ENCODE results near the gene HNRNPAB. TPM values are rescaled to one million over a fixed set of nuclear protein-coding genes. Genes with fewer than 3 reads are reported as not detected.

Gene HNRNPAB
- total and polyA plus RNA-seq, 12 donors, result 40.7 to 265 (median 117) TPM

DNA sequence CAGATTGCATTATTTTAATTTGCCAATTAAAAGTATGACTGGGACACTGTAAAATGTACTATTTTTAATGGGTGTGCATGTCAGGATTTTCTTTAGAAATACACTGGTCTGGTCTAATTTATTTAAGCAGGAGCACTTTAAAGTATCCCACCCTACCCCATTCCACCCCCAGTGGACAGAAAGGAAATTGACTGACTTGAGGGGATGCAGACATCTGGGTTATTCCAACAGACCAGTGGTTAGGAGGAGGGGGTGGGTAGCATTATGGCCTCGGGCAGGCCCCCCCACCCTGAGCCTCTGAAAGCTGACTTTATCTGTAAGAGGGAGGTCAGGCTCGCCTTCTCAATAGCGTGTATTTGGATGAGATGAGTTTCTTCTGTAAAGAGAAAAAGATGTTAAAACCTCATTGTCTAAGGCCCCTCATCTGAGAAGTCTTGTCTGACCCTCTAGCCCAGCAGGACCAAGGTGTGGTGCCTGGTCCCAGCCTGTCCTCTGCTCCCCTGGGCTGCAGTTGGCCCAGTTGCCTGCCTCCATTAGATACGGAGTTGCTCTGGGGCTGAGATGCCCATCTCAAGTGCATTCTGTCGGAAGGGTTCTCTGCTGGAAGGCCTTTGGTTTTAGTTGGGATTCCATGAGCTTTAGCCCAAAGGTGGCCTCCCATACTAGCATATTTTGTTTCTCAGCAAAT, 4.4 kb downstream of the HNRNPAB start:
- intact Hi-C loops (cut with DNase I), result no loop called here
- Histone ChIP-seq H3K4me1 (replicated peaks in 1 of 2) (peaks cover 23 to 36% of the 10 kb centered on the region in 2 donors), H3K27me3 (no peaks in the 10 kb centered on the region), H3K9me3 (replicated peaks in 1 of 3) (no peaks in the 10 kb centered on the region), H3K27ac (peak overlapping the region in 1 of 5 donors; percentile 5), H3K4me3 (no peak overlapping the region), H3K36me3 (replicated peaks in 1 of 2) (peaks cover 0 to 71% of the 10 kb centered on the region in 2 donors)
- TF ChIP-seq, protein P1, sequence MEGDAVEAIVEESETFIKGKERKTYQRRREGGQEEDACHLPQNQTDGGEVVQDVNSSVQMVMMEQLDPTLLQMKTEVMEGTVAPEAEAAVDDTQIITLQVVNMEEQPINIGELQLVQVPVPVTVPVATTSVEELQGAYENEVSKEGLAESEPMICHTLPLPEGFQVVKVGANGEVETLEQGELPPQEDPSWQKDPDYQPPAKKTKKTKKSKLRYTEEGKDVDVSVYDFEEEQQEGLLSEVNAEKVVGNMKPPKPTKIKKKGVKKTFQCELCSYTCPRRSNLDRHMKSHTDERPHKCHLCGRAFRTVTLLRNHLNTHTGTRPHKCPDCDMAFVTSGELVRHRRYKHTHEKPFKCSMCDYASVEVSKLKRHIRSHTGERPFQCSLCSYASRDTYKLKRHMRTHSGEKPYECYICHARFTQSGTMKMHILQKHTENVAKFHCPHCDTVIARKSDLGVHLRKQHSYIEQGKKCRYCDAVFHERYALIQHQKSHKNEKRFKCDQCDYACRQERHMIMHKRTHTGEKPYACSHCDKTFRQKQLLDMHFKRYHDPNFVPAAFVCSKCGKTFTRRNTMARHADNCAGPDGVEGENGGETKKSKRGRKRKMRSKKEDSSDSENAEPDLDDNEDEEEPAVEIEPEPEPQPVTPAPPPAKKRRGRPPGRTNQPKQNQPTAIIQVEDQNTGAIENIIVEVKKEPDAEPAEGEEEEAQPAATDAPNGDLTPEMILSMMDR (IDR thresholded peaks at IDR 0.05), result peak in 2 of 6 experiments; percentile 15 to 18
- no peak for TF ChIP-seq POLR2A (IDR thresholded peaks at IDR 0.05)
- WGBS, 4 donors, result 58 to 85% (median 77%) methylated on average over 5 of the region's 5 CpGs
- peak in 1 of 7 donors; percentile 43 for DNase-seq

DNA sequence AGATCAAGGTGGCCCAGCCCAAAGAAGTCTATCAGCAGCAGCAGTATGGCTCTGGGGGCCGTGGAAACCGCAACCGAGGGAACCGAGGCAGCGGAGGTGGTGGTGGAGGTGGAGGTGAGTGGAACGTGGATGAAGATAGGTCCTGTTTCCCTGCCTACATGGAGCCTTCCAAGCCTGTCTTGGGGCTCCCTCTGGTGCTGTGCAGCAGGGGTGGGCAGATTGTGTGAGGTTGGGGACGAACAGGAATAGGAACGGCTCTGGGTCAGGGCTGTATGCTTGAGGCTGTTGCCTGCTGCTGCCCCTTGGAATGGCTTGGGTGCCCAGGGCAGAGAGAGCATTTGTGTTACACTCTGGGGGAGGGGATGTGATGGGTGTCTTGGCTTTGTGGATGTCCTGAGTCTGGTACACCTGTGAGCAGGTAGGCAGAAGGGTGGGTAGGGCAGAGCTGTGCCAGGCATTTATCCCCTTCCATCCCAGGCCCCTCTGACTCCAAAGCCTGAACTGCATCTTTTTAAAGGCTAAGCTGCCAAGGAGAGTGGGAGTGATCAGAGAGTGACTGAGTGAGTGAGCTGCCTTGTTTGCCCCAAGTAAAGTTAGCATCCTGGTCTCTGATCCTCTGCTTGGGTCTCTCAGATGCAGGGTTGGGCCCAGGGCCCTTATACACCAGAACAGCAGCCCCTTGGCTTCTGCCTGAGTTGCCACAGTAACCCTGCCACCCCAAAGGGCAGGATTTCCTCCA, 5.2 kb downstream of the HNRNPAB start:
- H3K36me3 ChIP-seq (replicated peaks in 1 of 2), result peaks cover 0 to 79% of the 10 kb centered on the region in 2 donors
- no peak overlapping the region for H3K4me3 ChIP-seq
- intact Hi-C loops (cut with DNase I), result no loop called here
- peak in 1 of 7 donors; percentile 21 for DNase-seq
- H3K27me3 ChIP-seq, result no peaks in the 10 kb centered on the region
- H3K9me3 ChIP-seq (replicated peaks in 1 of 3), result no peaks in the 10 kb centered on the region
- no peak for TF ChIP-seq POLR2A (IDR thresholded peaks at IDR 0.05)
- TF ChIP-seq, protein P1 (IDR thresholded peaks at IDR 0.05), result no peak
- peak overlapping the region in 1 of 5 donors; percentile 6 for H3K27ac ChIP-seq
- 82 to 89% (median 85%) methylated on average over 8 of the region's 8 CpGs for WGBS, 4 donors
- peaks cover 23 to 36% of the 10 kb centered on the region in 2 donors for H3K4me1 ChIP-seq (replicated peaks in 1 of 2)

DNA sequence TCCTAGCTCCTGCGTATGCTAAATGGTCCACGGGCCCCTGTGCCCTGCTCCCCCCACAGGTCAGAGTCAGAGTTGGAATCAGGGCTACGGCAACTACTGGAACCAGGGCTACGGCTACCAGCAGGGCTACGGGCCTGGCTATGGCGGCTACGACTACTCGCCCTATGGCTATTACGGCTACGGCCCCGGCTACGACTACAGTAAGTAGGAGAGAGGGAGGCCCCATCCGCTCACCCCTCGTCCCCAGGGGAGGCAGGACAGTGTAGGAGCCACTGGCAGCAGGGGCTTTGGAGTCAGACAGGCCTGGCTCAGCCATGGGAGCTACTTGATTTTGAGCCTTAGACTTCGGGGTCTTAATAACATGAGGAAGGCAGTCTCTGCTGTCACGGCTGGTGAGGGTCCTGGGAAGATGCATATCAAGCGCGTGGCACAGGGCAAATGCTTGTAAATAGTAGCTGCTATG, 5.8 kb downstream of the HNRNPAB start:
- no peaks in the 10 kb centered on the region for H3K27me3 ChIP-seq
- H3K4me3 ChIP-seq, result no peak overlapping the region
- peak in 1 of 7 donors; percentile 26 for DNase-seq
- 89 to 94% (median 92%) methylated on average over 6 to 18 of the region's 18 CpGs for WGBS, 4 donors
- no peak overlapping the region for H3K27ac ChIP-seq
- peaks cover 23 to 36% of the 10 kb centered on the region in 2 donors for H3K4me1 ChIP-seq (replicated peaks in 1 of 2)
- no peaks in the 10 kb centered on the region for H3K9me3 ChIP-seq (replicated peaks in 1 of 3)
- intact Hi-C loops (cut with DNase I), result no loop called here
- TF ChIP-seq, protein P1 (IDR thresholded peaks at IDR 0.05), result no peak
- no peak for TF ChIP-seq POLR2A (IDR thresholded peaks at IDR 0.05)
- peaks cover 0 to 85% of the 10 kb centered on the region in 2 donors for H3K36me3 ChIP-seq (replicated peaks in 1 of 2)

DNA sequence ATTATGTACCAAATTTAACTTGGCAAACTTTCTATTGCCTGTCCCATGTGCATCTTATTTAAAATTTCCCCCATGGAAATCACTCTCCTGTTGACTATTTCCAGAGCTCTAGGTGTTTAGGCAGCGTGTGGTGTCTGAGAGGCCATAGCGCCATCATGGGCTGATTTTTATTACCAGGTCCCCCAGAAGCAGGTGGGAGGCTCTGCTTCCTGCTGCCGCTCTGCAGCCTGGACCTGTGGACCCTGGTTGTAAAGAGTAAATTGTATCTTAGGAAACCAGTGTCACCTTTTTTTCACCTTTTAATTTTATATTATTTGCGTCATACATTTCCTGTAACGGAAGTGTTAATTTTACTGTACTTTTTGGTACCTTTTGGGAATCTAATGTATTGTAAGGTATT, 6.4 kb downstream of the HNRNPAB start:
- no peaks in the 10 kb centered on the region for H3K27me3 ChIP-seq
- H3K9me3 ChIP-seq (replicated peaks in 1 of 3), result no peaks in the 10 kb centered on the region
- WGBS, 4 donors, result 92 to 94% (median 93%) methylated on average over 5 of the region's 5 CpGs
- H3K36me3 ChIP-seq (replicated peaks in 1 of 2), result peaks cover 0 to 91% of the 10 kb centered on the region in 2 donors
- no peak for TF ChIP-seq POLR2A (IDR thresholded peaks at IDR 0.05)
- TF ChIP-seq, protein P1 (IDR thresholded peaks at IDR 0.05), result no peak
- intact Hi-C loops (cut with DNase I), result no loop called here
- peaks cover 23 to 35% of the 10 kb centered on the region in 2 donors for H3K4me1 ChIP-seq (replicated peaks in 1 of 2)
- no peak overlapping the region for H3K27ac ChIP-seq
- DNase-seq, result no peak
- no peak overlapping the region for H3K4me3 ChIP-seq
